NCI-H2171 treated with DMSO at 0.1 percent for 48 hours (cell line): Measurements from ENCODE around the gene DENND11.
"Not testable (repeated sequence)": the region's sequence is repeated elsewhere in the genome, so short reads cannot be mapped to it uniquely, and the experiment has no call there.

Source experiments
- DNase-seq: peaks from one replicate; lab custom pipeline; 2025; lab: John Stamatoyannopoulos, UW

The DENND11 gene

GRCh38 chr7:141708351-141708750 lies 6.4 kb upstream of the DENND11 start, which contains the start of gene WEE2:
Gene WEE2 (plus strand): TSS chr7:141708353. CDS start chr7:141708759, 406 bp downstream.
- DNase-seq = no peak

GRCh38 chr7:141706239-141707064 lies 4.5 kb upstream of the DENND11 start:
- no peak for DNase-seq

- no peak for DNase-seq
Observed at GRCh38 chr7:141704741-141705140, 2.8 kb upstream of the DENND11 start.

- no peak for DNase-seq
Observed at GRCh38 chr7:141704112-141704511, 2.1 kb upstream of the DENND11 start.

GRCh38 chr7:141702892-141703291 lies 926 bp upstream of the DENND11 start:
- no peak for DNase-seq

DNA sequence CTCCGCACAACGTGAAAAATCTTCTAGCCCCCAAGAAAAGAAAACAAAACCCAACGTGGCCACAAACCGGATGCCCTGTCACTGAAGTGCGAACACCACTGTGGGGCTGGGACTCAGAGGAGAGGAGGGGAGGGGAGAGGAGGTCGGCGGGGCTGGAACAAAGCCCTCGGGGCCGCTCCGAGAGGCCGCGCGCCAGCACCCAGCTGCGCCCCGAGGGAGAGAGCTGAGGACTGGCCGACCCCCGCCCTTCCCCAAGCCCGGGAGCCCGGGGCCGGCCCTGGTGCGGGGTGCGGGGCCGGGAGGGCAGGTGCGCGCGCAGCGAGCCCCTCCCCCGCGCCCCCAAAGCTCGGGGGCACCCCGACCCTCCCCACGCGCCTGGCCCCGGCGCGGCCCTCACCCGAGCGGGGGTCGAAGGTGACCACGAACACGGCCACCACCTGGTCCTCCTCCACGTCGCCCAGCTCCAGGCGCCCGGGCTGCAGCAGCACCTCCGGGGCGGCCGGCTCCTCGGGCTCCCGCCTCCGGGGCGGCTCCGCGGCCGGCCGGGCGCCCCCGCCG lies 398 bp downstream of the DENND11 start:
- DNase-seq = peak; percentile 46

- DNase-seq = peak; percentile 16
Observed at GRCh38 chr7:141700848-141701371, 1.1 kb downstream of the DENND11 start.

- DNase-seq = no peak
Observed at GRCh38 chr7:141700296-141700847, 1.6 kb downstream of the DENND11 start.

- DNase-seq = no peak
Observed at GRCh38 chr7:141699860-141700259, 2.1 kb downstream of the DENND11 start.

- DNase-seq = no peak
Observed at GRCh38 chr7:141698247-141699015, 3.5 kb downstream of the DENND11 start.

GRCh38 chr7:141697211-141697871 lies 4.6 kb downstream of the DENND11 start:
- DNase-seq = no peak

DNA sequence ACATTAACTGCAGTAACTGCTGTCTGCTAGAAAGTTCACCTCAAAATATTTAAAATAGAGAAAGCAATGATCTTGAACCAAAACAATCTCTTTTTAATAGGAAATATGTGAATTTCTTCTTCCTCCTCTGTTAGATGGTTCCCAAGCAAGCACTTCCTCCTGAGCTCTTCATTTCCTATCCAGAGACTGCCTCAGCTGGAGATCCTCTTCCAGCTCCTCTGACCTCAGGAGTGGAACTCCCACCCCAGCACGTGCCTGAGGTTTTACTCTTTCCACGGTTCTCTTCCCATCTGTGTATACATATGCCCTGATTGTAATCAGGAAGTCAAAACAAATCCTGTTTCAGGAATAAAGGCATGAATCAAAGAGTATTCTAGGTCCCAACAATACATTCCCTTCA lies 5.6 kb downstream of the DENND11 start:
- DNase-seq = no peak

DNA sequence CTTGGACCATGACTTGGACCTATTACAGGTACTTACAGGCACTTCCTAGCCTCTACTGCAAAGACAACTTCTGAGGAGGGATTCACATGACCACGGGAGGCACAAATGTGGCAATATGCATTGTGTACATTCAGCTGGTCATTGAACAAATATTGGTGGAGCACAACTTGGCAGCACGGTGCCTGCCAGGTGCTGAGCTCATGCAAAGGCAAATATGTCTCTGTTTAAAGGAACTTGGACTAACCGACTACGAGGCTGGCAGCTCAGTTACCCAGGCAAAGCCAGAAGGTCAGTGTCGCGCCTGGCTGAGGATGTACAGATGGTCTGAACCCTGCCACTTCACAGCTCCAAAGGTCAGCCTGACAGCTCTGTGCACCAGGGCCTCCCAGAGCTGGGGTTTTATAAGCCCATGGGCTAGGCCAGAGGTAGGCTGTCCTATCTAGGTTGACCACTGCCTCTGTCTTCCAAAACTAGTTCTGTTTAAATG lies 6.1 kb downstream of the DENND11 start:
- no peak for DNase-seq

- DNase-seq = no peak
Observed at GRCh38 chr7:141693082-141693481, 8.9 kb downstream of the DENND11 start.

- DNase-seq = no peak
Observed at GRCh38 chr7:141691961-141692360, 10.0 kb downstream of the DENND11 start.

- no peak for DNase-seq
Observed at GRCh38 chr7:141691540-141691939, 10.4 kb downstream of the DENND11 start.

- not testable (repeated sequence) for DNase-seq
Observed at GRCh38 chr7:141689072-141689825, 12.7 kb downstream of the DENND11 start.

- DNase-seq = no peak
Observed at GRCh38 chr7:141688043-141688442, 13.9 kb downstream of the DENND11 start.

DNA sequence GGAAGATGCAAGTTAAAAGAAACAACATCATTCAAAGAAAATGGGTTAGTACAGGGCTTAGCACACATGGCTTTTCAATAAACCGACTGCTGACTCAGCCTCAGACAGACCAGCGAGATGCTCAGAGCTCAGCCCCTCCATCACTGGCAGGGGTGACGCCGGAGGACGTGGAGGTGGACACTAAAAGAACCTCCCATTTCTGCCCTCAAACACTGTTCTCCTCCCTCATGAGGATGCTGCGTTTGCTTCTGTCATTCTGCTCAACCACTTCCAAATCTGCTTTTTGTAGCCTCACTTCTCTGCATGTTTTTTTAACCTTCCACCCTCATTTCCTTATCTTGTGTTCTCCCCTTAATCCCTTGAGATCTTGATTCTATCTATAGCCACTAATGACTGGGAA lies 15.3 kb downstream of the DENND11 start:
- DNase-seq = no peak

DNA sequence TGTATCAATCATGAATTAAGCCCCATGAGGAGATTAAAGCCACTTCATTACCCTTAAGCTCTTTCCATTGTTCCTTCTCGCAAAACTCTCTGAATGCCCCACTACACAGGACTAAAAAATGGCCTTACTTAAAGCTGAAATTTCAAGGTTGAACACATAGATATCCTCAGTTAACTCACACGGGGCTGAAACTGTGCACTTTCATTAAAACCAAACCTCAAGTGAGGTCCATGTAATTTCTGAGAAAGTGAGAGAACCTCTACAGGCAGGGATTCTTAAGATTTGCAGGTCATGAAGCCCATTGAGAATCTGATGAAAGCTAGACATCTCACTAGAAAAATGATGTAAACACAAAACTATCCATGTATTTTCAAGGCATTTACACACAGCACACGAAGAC lies 15.9 kb downstream of the DENND11 start:
- no peak for DNase-seq
